IPS-18a (cell line): ENCODE measurements around the gene CYP2J2.

Source experiments
- H3K27ac ChIP-seq: one replicate; pipeline ENCODE4 v1.5.1; 2013; ENCODE audit warnings: low read length
- H3K27me3 ChIP-seq: one replicate; pipeline ENCODE4 v1.6.1; 2013; ENCODE audit warnings: mild to moderate bottlenecking, low read length; ENCODE audit not compliant: control insufficient read depth, insufficient read depth
- H3K36me3 ChIP-seq: one replicate; pipeline ENCODE4 v1.6.1; 2013; ENCODE audit warnings: low read depth, low read length; ENCODE audit not compliant: control insufficient read depth
- H3K4me1 ChIP-seq: one replicate; pipeline ENCODE4 v1.6.1; 2013; ENCODE audit warnings: low read depth, low read length; ENCODE audit not compliant: control insufficient read depth
- H3K4me3 ChIP-seq: one replicate; pipeline ENCODE4 v1.5.1; 2013; ENCODE audit warnings: low read length
- H3K9ac ChIP-seq: one replicate; pipeline ENCODE4 v1.6.1; 2013; ENCODE audit warnings: mild to moderate bottlenecking, low read length, moderate library complexity
- H3K9me3 ChIP-seq: one replicate; pipeline ENCODE4 v1.6.1; 2013; ENCODE audit warnings: low read depth, low read length; ENCODE audit not compliant: control insufficient read depth

CYP2J2 gene

DNA sequence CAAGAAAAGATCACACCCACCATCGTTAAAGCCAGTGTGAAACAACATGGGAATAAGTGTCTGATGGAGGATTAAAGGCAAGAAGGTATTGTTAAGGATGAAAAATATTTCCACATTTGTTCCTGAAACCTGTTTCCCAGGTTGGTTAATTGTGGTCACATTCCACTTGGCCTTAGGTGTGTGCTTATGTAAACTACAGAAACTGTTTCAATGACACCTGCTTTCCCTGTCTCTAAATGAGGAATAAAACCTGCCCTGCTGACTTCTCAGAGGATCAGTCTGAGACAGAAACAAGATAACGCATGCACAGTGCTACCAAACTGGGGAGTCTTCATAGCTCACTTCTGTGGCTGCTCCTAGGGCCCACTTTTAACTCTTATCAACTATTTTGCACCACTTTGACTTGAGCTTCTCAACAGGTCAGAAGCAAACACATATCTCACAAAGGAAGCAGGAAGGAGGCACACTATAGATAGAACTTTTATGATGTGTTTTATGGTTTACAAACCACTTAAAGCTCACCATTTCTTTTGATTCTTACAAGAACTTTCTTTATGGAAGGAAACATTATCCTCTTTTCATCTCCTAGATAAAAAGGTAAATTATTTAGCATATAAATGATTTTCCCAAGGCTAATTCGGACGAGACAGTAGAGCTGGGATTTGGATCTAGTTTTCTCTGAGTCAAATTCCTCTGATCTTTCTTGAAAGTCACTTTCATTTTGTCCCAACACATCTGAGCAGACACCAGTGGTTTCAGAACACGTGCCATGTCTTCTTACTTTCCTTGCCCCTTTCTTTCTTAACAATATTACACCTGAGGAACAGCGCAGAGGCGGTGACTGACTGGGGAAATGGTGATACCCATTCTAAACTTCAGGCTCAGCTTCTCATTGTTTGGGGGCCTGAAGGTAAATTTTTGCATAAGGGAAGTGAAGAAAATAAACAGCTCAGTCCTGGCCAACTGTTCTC lies 33.4 kb downstream of the CYP2J2 start:
- H3K27ac ChIP-seq, result no peak overlapping the region
- no peaks in the 10 kb centered on the region for H3K9me3 ChIP-seq
- no peaks in the 10 kb centered on the region for H3K36me3 ChIP-seq
- H3K9ac ChIP-seq, result no peak overlapping the region
- no peaks in the 10 kb centered on the region for H3K27me3 ChIP-seq
- H3K4me1 ChIP-seq, result no peaks in the 10 kb centered on the region
- H3K4me3 ChIP-seq, result no peak overlapping the region

GRCh38 chr1:59885160-59885832 lies 41.3 kb downstream of the CYP2J2 start:
- Histone ChIP-seq H3K9me3 (no peaks in the 10 kb centered on the region), H3K27ac (no peak overlapping the region), H3K4me3 (no peak overlapping the region), H3K9ac (no peak overlapping the region), H3K27me3 (no peaks in the 10 kb centered on the region), H3K4me1 (no peaks in the 10 kb centered on the region), H3K36me3 (no peaks in the 10 kb centered on the region)

DNA sequence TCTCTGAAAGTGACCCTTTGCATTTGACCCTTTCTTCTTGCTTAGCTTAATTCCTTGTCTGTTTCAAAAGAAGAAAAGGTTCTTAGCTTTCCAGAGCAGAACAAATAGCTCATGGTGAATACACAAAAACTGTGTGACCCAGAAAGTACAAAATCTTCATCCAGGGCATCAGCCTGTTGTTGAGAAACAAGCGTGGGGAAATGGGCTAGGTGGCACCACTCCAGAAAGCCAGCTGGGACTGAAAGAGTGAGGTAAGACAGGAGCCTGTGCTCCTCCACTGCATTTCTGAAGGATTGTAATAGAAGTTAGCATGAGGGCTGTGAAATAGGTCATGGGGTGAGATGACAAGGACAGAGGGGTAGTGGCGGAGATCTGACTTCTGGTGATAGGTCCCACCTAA lies 45.8 kb downstream of the CYP2J2 start:
- Histone ChIP-seq H3K27ac (no peak overlapping the region), H3K27me3 (no peaks in the 10 kb centered on the region), H3K36me3 (no peaks in the 10 kb centered on the region), H3K4me1 (no peaks in the 10 kb centered on the region), H3K4me3 (no peak overlapping the region), H3K9ac (no peak overlapping the region), H3K9me3 (no peaks in the 10 kb centered on the region)

DNA sequence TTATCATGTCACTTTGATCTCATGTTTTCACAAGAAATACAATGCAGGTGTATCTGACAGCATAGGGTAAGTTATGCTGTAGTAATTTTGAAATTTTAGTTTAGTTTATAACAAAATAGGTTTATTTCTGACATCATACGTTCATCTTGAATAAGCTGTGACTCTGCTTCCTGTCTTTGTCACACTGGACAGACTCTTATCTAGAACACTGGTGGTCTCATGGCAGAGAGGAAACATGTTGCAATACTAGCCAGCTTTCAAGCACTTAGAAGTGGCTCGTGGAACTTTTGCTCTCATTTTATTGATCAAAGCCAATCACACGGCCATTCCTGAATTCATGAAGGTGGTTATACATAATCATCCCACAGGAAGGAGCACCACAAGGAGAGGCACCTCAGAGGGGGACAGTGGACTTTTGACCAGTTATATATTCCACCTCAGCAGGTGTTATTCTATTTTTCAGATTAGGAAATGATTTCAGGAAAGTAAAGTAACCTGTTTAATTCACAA lies 46.5 kb downstream of the CYP2J2 start:
- no peaks in the 10 kb centered on the region for H3K36me3 ChIP-seq
- no peak overlapping the region for H3K9ac ChIP-seq
- no peaks in the 10 kb centered on the region for H3K9me3 ChIP-seq
- no peaks in the 10 kb centered on the region for H3K27me3 ChIP-seq
- no peaks in the 10 kb centered on the region for H3K4me1 ChIP-seq
- H3K4me3 ChIP-seq, result no peak overlapping the region
- H3K27ac ChIP-seq, result no peak overlapping the region

DNA sequence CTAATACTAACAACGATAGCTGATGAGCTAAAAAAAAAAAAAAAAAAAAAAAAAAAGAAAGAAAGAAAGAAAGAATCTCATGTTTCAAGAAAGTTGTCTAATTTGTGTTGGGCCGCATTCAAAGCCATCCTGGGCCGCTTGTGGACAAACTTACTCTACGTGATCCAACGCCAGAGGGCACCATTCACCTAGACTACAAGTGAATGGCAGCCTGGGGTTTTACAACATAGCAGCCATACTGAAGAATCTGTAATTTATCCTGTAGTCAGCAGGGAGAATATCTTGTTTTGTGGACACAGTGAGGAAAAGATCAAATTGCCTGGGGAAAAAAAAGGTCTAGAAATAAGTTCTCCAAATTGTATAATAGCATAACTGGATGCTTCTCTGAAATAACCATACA lies 47.0 kb downstream of the CYP2J2 start:
- no peaks in the 10 kb centered on the region for H3K27me3 ChIP-seq
- no peaks in the 10 kb centered on the region for H3K4me1 ChIP-seq
- no peaks in the 10 kb centered on the region for H3K36me3 ChIP-seq
- no peak overlapping the region for H3K9ac ChIP-seq
- H3K4me3 ChIP-seq, result no peak overlapping the region
- no peak overlapping the region for H3K27ac ChIP-seq
- H3K9me3 ChIP-seq, result no peaks in the 10 kb centered on the region

DNA sequence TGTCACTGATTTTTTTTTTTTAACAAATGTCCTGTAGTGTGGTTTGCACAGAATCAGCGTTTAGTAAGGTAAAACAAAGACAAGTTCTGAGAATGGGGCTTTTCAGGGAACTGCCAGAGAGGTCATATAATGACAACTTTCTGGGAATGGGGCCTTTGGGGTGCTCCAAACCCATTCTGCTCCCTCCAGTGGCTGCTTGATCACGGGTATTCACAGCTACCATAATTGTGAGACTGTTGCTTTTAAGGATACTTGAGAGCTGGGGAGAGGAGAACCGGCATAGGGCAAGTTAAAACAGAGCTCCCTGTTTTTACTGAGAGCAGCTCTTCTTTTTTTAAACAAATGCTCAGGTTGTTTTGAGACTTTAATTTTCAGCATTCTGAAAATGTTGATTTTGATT lies 48.2 kb downstream of the CYP2J2 start:
- H3K4me3 ChIP-seq, result no peak overlapping the region
- no peaks in the 10 kb centered on the region for H3K4me1 ChIP-seq
- H3K36me3 ChIP-seq, result no peaks in the 10 kb centered on the region
- no peak overlapping the region for H3K27ac ChIP-seq
- no peak overlapping the region for H3K9ac ChIP-seq
- no peaks in the 10 kb centered on the region for H3K27me3 ChIP-seq
- no peaks in the 10 kb centered on the region for H3K9me3 ChIP-seq

- no peak overlapping the region for H3K27ac ChIP-seq
- H3K36me3 ChIP-seq, result peaks cover 3% of the 10 kb centered on the region
- H3K9ac ChIP-seq, result no peak overlapping the region
- no peaks in the 10 kb centered on the region for H3K9me3 ChIP-seq
- no peak overlapping the region for H3K4me3 ChIP-seq
- H3K4me1 ChIP-seq, result no peaks in the 10 kb centered on the region
- no peaks in the 10 kb centered on the region for H3K27me3 ChIP-seq
Measured at GRCh38 chr1:59877108-59877682, 49.4 kb downstream of the CYP2J2 start.

DNA sequence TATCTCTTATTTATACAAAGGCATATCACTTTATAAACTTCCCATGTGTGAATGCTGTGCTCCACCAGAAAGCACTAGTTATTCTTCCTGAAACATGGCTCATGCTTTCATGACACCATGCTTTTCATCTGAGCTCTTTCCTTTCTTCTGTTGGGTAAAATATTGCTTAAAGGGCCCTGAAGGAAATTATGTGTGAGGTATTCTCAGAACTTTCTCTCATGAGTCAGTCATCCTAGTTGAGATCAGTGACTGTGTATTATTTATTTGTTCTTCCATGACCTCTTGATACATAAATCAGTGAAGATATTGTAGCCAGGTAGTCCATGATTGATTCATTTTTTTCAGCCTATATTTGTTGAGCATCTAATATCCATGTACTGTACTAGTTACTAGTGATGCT lies 54.8 kb downstream of the CYP2J2 start:
- Histone ChIP-seq H3K27ac (no peak overlapping the region), H3K27me3 (no peaks in the 10 kb centered on the region), H3K36me3 (peaks cover 29% of the 10 kb centered on the region), H3K9me3 (no peaks in the 10 kb centered on the region), H3K9ac (no peak overlapping the region), H3K4me3 (no peak overlapping the region), H3K4me1 (no peaks in the 10 kb centered on the region)

DNA sequence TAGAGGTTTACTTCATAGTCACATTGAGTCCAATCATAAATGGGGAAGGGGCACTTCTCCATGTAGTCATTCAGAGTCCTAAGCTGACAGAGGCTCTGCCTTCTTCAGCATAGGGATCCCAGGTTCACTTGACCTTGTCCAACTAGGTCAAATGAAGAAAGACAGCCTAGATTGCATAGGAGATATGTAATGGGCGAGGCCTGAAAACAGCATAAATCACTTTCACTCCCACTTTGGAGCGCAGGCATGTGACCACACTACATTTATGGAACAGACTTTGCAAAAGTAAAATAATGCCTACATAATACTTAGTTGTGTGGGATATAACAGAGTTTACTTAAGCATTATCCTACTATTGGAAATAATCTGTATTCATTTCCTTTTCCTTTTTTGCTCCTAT lies 60.1 kb downstream of the CYP2J2 start:
- peaks cover 40% of the 10 kb centered on the region for H3K36me3 ChIP-seq
- no peaks in the 10 kb centered on the region for H3K9me3 ChIP-seq
- H3K4me3 ChIP-seq, result no peak overlapping the region
- no peak overlapping the region for H3K9ac ChIP-seq
- H3K27ac ChIP-seq, result no peak overlapping the region
- H3K4me1 ChIP-seq, result no peaks in the 10 kb centered on the region
- no peaks in the 10 kb centered on the region for H3K27me3 ChIP-seq

DNA sequence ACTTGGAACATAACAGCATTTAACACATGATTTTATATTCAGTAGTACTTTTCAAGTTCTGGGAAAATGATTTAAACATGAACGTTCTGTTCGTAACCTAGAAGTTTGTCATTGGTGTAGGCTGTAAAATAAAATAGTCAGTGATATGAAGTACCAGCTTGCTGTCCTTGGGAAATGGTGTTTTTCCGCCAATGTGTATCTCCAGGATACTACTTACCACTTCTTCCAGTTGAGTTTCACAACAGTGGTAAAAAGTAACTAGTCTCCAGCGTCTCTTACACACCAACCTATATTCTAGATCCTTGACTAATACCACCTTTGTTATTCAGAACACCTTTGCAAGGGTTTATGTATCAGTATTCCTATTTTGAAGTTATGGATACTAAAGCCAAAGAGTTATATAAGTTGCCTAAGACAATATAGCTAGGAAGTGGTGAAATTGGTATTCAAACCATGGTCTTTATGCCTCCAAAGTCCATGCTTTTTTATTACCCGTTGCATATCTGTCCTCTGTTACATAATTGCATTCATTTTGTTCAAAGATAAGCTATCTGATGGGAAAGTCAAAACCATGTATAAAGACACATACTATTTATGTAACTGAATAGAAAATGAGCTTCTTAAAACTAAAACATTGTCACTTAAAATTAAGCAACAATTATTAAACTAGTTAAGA lies 68.8 kb downstream of the CYP2J2 start:
- no peak overlapping the region for H3K4me3 ChIP-seq
- no peak overlapping the region for H3K9ac ChIP-seq
- no peaks in the 10 kb centered on the region for H3K9me3 ChIP-seq
- H3K27me3 ChIP-seq, result no peaks in the 10 kb centered on the region
- no peaks in the 10 kb centered on the region for H3K4me1 ChIP-seq
- no peak overlapping the region for H3K27ac ChIP-seq
- peaks cover 1% of the 10 kb centered on the region for H3K36me3 ChIP-seq

GRCh38 chr1:59856725-59857338 lies 69.7 kb downstream of the CYP2J2 start:
- H3K27ac ChIP-seq, result no peak overlapping the region
- H3K27me3 ChIP-seq, result no peaks in the 10 kb centered on the region
- H3K4me3 ChIP-seq, result no peak overlapping the region
- H3K4me1 ChIP-seq, result no peaks in the 10 kb centered on the region
- H3K9ac ChIP-seq, result no peak overlapping the region
- no peaks in the 10 kb centered on the region for H3K9me3 ChIP-seq
- no peaks in the 10 kb centered on the region for H3K36me3 ChIP-seq
